Suprapubic skin (tissue), 4 donors: ENCODE measurements around the gene HMCN1.
"Not testable (repeated sequence)": the region's sequence is repeated elsewhere in the genome, so short reads cannot be mapped to it uniquely, and the experiment has no call there.

Source experiments
- CTCF ChIP-seq, 2 donors: fragments of 200-600 bp in 1 of 2; fragments of 450-650 bp in 1 of 2; sonication (generic) in 1 of 2; IDR thresholded peaks; one replicate each; pipeline ENCODE4 v1.5.1; 2016 to 2019; ENCODE audit warnings: antibody characterized with exemption in 2 of 2, mild to moderate bottlenecking in 1 of 2, moderate library complexity in 1 of 2
- EP300 ChIP-seq: sonication (generic); formaldehyde crosslinking; IDR thresholded peaks from one replicate; pipeline ENCODE4 v1.6.1; 2017; ENCODE audit warnings: antibody characterized with exemption
- POLR2AphosphoS5 ChIP-seq, 3 donors: sonication (generic); formaldehyde crosslinking; IDR thresholded peaks; one replicate each; pipeline ENCODE4 v1.6.1; 2017; ENCODE audit warnings: antibody characterized with exemption in 3 of 3

GRCh38 chr1:186162895-186163294 lies 428.7 kb downstream of the HMCN1 start:
- not testable (repeated sequence) for TF ChIP-seq CTCF (IDR thresholded peaks at IDR 0.05); POLR2AphosphoS5 (IDR thresholded peaks at IDR 0.05); EP300
